ENCODE data around the gene GPR78. TPM values are rescaled to one million over a fixed set of nuclear protein-coding genes. Genes with fewer than 3 reads are reported as not detected.

Gene GPR78
- total RNA-seq, 1 experiment from 2014 or later = 5.7 TPM

GRCh38 chr4:8559524-8560264 is 20.5 kb upstream of the GPR78 start:
- H3K36me3 Mint-ChIP-seq = peaks cover 3% of the 10 kb centered on the region; the same call in 1 of the 2 replicates
- peaks cover 15% of the 10 kb centered on the region for H3K4me1 Mint-ChIP-seq
- DNase-seq (ENCODE audit: low spot score) (no peak), ATAC-seq (no peak)
- no peak overlapping the region for H3K27ac Mint-ChIP-seq
- ChIA-PET POLR2A (interaction anchor here (1.2 kb wide), 1 partner anchor 21 kb away, joined by 4 read pairs; no protein-coding TSS in a partner anchor), CTCF (interaction anchor here (0.8 to 2.4 kb wide), 6 partner anchors 10 to 27 kb away, joined by 3 to 7 read pairs (median 4); partner anchors contain the start of gene GPR78)
- peaks cover 3% of the 10 kb centered on the region for H3K9me3 Mint-ChIP-seq
- TF ChIP-seq, protein P1, sequence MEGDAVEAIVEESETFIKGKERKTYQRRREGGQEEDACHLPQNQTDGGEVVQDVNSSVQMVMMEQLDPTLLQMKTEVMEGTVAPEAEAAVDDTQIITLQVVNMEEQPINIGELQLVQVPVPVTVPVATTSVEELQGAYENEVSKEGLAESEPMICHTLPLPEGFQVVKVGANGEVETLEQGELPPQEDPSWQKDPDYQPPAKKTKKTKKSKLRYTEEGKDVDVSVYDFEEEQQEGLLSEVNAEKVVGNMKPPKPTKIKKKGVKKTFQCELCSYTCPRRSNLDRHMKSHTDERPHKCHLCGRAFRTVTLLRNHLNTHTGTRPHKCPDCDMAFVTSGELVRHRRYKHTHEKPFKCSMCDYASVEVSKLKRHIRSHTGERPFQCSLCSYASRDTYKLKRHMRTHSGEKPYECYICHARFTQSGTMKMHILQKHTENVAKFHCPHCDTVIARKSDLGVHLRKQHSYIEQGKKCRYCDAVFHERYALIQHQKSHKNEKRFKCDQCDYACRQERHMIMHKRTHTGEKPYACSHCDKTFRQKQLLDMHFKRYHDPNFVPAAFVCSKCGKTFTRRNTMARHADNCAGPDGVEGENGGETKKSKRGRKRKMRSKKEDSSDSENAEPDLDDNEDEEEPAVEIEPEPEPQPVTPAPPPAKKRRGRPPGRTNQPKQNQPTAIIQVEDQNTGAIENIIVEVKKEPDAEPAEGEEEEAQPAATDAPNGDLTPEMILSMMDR (IDR thresholded peaks at IDR 0.05) = no peak
- TF ChIP-seq, protein P2, sequence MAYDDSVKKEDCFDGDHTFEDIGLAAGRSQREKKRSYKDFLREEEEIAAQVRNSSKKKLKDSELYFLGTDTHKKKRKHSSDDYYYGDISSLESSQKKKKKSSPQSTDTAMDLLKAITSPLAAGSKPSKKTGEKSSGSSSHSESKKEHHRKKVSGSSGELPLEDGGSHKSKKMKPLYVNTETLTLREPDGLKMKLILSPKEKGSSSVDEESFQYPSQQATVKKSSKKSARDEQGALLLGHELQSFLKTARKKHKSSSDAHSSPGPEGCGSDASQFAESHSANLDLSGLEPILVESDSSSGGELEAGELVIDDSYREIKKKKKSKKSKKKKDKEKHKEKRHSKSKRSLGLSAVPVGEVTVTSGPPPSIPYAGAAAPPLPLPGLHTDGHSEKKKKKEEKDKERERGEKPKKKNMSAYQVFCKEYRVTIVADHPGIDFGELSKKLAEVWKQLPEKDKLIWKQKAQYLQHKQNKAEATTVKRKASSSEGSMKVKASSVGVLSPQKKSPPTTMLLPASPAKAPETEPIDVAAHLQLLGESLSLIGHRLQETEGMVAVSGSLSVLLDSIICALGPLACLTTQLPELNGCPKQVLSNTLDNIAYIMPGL (CRISPR knock-in tag; IDR thresholded peaks at IDR 0.05) = no peak
- TF ChIP-seq CDX4 (CRISPR knock-in tag; IDR thresholded peaks at IDR 0.05; ENCODE audit: borderline replicate concordance) (no peak), NFATC4 (CRISPR knock-in tag; IDR thresholded peaks at IDR 0.05) (no peak), RORB (CRISPR knock-in tag; IDR thresholded peaks at IDR 0.05) (no peak), CBFB (CRISPR knock-in tag; IDR thresholded peaks at IDR 0.05; ENCODE audit: low read depth) (no peak), NR2C2 (CRISPR knock-in tag; IDR thresholded peaks at IDR 0.05) (no peak), ARID4B (CRISPR knock-in tag; IDR thresholded peaks at IDR 0.05; ENCODE audit: borderline replicate concordance) (no peak), E2F5 (CRISPR knock-in tag; IDR thresholded peaks at IDR 0.05) (no peak), JAZF1 (CRISPR knock-in tag; IDR thresholded peaks at IDR 0.05) (no peak), ZMAT4 (CRISPR knock-in tag; IDR thresholded peaks at IDR 0.05) (no peak), TP53 (CRISPR knock-in tag; IDR thresholded peaks at IDR 0.05) (no peak), FOXK1 (CRISPR knock-in tag; IDR thresholded peaks at IDR 0.05) (no peak), PREB (CRISPR knock-in tag; IDR thresholded peaks at IDR 0.05; ENCODE audit: borderline replicate concordance) (no peak), ATF3 (CRISPR knock-in tag; conservative IDR thresholded peaks at IDR 0.05) (no peak), TCF7 (CRISPR knock-in tag; IDR thresholded peaks at IDR 0.05; ENCODE audit: low read depth) (no peak), GRHL2 (CRISPR knock-in tag; IDR thresholded peaks at IDR 0.05; ENCODE audit: insufficient replicate concordance, severe bottlenecking) (no peak)
- TF ChIP-seq, protein P3, sequence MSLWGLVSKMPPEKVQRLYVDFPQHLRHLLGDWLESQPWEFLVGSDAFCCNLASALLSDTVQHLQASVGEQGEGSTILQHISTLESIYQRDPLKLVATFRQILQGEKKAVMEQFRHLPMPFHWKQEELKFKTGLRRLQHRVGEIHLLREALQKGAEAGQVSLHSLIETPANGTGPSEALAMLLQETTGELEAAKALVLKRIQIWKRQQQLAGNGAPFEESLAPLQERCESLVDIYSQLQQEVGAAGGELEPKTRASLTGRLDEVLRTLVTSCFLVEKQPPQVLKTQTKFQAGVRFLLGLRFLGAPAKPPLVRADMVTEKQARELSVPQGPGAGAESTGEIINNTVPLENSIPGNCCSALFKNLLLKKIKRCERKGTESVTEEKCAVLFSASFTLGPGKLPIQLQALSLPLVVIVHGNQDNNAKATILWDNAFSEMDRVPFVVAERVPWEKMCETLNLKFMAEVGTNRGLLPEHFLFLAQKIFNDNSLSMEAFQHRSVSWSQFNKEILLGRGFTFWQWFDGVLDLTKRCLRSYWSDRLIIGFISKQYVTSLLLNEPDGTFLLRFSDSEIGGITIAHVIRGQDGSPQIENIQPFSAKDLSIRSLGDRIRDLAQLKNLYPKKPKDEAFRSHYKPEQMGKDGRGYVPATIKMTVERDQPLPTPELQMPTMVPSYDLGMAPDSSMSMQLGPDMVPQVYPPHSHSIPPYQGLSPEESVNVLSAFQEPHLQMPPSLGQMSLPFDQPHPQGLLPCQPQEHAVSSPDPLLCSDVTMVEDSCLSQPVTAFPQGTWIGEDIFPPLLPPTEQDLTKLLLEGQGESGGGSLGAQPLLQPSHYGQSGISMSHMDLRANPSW (CRISPR knock-in tag; conservative IDR thresholded peaks at IDR 0.05; ENCODE audit: low read depth) = no peak
- TF ChIP-seq, protein P4, sequence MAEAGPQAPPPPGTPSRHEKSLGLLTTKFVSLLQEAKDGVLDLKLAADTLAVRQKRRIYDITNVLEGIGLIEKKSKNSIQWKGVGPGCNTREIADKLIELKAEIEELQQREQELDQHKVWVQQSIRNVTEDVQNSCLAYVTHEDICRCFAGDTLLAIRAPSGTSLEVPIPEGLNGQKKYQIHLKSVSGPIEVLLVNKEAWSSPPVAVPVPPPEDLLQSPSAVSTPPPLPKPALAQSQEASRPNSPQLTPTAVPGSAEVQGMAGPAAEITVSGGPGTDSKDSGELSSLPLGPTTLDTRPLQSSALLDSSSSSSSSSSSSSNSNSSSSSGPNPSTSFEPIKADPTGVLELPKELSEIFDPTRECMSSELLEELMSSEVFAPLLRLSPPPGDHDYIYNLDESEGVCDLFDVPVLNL (CRISPR knock-in tag; IDR thresholded peaks at IDR 0.05; ENCODE audit: borderline replicate concordance, low read depth) = no peak
- no peak overlapping the region for H3K4me3 Mint-ChIP-seq
- no peaks in the 10 kb centered on the region for H3K27me3 Mint-ChIP-seq (ENCODE audit: low read depth)
